GM12878 (cell line): ENCODE data around the gene C19orf73. TPM values are rescaled to one million over a fixed set of nuclear protein-coding genes. Genes with fewer than 3 reads are reported as not detected.

Experiments
- BCL11A ChIP-seq: IDR thresholded peaks from 2 replicates; pipeline ENCODE4 v1.6.1; 2011; ENCODE audit warnings: low read depth, low read length
- CHD1 ChIP-seq: IDR thresholded peaks from 2 replicates; pipeline ENCODE4 v1.6.1; 2012; ENCODE audit warnings: low read depth, low read length, improper control_type of control experiment
- EED ChIP-seq: sonication (generic); IDR thresholded peaks from 2 replicates; pipeline ENCODE4 v1.6.1; 2016; ENCODE audit warnings: antibody characterized with exemption, low read depth
- EZH2 ChIP-seq: IDR thresholded peaks from 2 replicates; pipeline ENCODE4 v1.6.1; 2012; ENCODE audit warnings: low read depth, mild to moderate bottlenecking, control low read depth, inconsistent platforms, low read length, borderline replicate concordance; ENCODE audit not compliant: control insufficient read depth
- GATAD2B ChIP-seq: fragments of 450-650 bp; conservative IDR thresholded peaks from 2 replicates; pipeline ENCODE4 v1.6.1; 2017; ENCODE audit warnings: low read depth, mild to moderate bottlenecking, moderate library complexity
- IKZF1 ChIP-seq: fragments of 450-650 bp; conservative IDR thresholded peaks from 2 replicates; pipeline ENCODE4 v1.6.1; 2017; ENCODE audit warnings: antibody characterized with exemption, mild to moderate bottlenecking
- JUND ChIP-seq: IDR thresholded peaks from 2 replicates; pipeline ENCODE4 v1.6.1; 2012; ENCODE audit warnings: low read depth, mild to moderate bottlenecking, low read length, improper control_type of control experiment, moderate library complexity
- MEF2A ChIP-seq: IDR thresholded peaks from 2 replicates; pipeline ENCODE4 v1.6.1; 2011; ENCODE audit warnings: low read depth, mild to moderate bottlenecking, low read length, moderate library complexity; ENCODE audit not compliant: insufficient read depth
- NFIC ChIP-seq: IDR thresholded peaks from 2 replicates; pipeline ENCODE4 v1.6.1; 2012; ENCODE audit warnings: low read depth, mild to moderate bottlenecking, inconsistent platforms, low read length, moderate library complexity
- PAX8 ChIP-seq: fragments of 450-650 bp; IDR thresholded peaks from 2 replicates; pipeline ENCODE4 v1.6.1; 2017; ENCODE audit warnings: mild to moderate bottlenecking, moderate library complexity
- POU2F2 ChIP-seq: IDR thresholded peaks from 3 replicates; pipeline ENCODE4 v1.6.1; 2011; ENCODE audit warnings: low read depth, mild to moderate bottlenecking, low read length, borderline replicate concordance
- RAD51 ChIP-seq: fragments of 450-650 bp; IDR thresholded peaks from 2 replicates; pipeline ENCODE4 v1.6.1; 2016; ENCODE audit warnings: moderate library complexity, mild to moderate bottlenecking, inconsistent platforms
- SREBF1 ChIP-seq: IDR thresholded peaks from 2 replicates; pipeline ENCODE4 v1.6.1; 2012; ENCODE audit warnings: mild to moderate bottlenecking, low read length
- SUZ12 ChIP-seq: fragments of 200-600 bp; sonication (generic); IDR thresholded peaks from one replicate; pipeline ENCODE4 v1.6.1; 2018; ENCODE audit warnings: antibody characterized with exemption, mild to moderate bottlenecking; ENCODE audit not compliant: unreplicated experiment
- ZNF207 ChIP-seq: fragments of 450-650 bp; IDR thresholded peaks from 2 replicates; pipeline ENCODE4 v1.6.1; 2014; ENCODE audit warnings: antibody characterized with exemption, mild to moderate bottlenecking, borderline replicate concordance
- ZNF384 ChIP-seq: IDR thresholded peaks from 2 replicates; pipeline ENCODE4 v1.6.1; 2012; ENCODE audit warnings: low read depth, mild to moderate bottlenecking, low read length, improper control_type of control experiment, borderline replicate concordance
- polyA plus RNA-seq, 11 experiments: library from polyadenylated mRNA; depleted of rRNA in 4 of 11; unstranded in 6 of 11; stranded (reverse) in 5 of 11; fragments of >200 nt; fragmentation: Nextera tagmentation in 4 of 11; fragmentation: Illumina TruSeq in 1 of 11; extraction: Ambion mirVana in 4 of 11; extraction: Trizol in 1 of 11; gene quantifications; 1 replicate in 1 of 11; 2 replicates in 10 of 11; pipeline versions ENCODE4 v1.2.1 to v1.2.3, GENCODE V29; 2011 to 2016; ENCODE audit warnings: inconsistent platforms in 2 of 11, missing spikeins in 2 of 11, low read depth in 1 of 11
- total RNA-seq, 4 experiments: library from RNA; depleted of rRNA in 3 of 4; stranded (reverse); fragments of >200 nt in 3 of 4; fragmentation: Illumina TruSeq in 1 of 4; extraction: Trizol in 1 of 4; gene quantifications; 2 replicates each; pipeline versions ENCODE4 v1.2.1 to v1.2.3, GENCODE V29; 2013 to 2021
- TF ChIP-seq, protein P1 (sequence below): fragments of 450-650 bp; IDR thresholded peaks from 2 replicates; pipeline ENCODE4 v1.6.1; 2018; ENCODE audit warnings: borderline replicate concordance, mild to moderate bottlenecking; ENCODE audit not compliant: partially characterized antibody
- TF ChIP-seq, protein P2 (sequence below): IDR thresholded peaks from 2 replicates; pipeline ENCODE4 v1.6.1; 2012; ENCODE audit warnings: low read depth, low read length, improper control_type of control experiment
- TF ChIP-seq, protein P3 (sequence below): fragments of 450-650 bp; IDR thresholded peaks from 2 replicates; pipeline ENCODE4 v1.6.1; 2016; ENCODE audit warnings: mild to moderate bottlenecking
- TF ChIP-seq, protein P4 (sequence below): fragments of 450-650 bp; IDR thresholded peaks from 2 replicates; pipeline ENCODE4 v1.6.1; 2017; ENCODE audit warnings: mild to moderate bottlenecking, low read depth, inconsistent platforms; ENCODE audit not compliant: poor library complexity, severe bottlenecking
- TF ChIP-seq, protein P5 (sequence below): fragments of 450-650 bp; IDR thresholded peaks from 2 replicates; pipeline ENCODE4 v1.6.1; 2016; ENCODE audit warnings: mild to moderate bottlenecking

Gene C19orf73
- total and polyA plus RNA-seq, 10 of the 15 experiments (the other 5 are each of a cell fraction or from before 2014, with no cell fraction given): 0.20 to 2.0 (median 0.80) TPM

DNA sequence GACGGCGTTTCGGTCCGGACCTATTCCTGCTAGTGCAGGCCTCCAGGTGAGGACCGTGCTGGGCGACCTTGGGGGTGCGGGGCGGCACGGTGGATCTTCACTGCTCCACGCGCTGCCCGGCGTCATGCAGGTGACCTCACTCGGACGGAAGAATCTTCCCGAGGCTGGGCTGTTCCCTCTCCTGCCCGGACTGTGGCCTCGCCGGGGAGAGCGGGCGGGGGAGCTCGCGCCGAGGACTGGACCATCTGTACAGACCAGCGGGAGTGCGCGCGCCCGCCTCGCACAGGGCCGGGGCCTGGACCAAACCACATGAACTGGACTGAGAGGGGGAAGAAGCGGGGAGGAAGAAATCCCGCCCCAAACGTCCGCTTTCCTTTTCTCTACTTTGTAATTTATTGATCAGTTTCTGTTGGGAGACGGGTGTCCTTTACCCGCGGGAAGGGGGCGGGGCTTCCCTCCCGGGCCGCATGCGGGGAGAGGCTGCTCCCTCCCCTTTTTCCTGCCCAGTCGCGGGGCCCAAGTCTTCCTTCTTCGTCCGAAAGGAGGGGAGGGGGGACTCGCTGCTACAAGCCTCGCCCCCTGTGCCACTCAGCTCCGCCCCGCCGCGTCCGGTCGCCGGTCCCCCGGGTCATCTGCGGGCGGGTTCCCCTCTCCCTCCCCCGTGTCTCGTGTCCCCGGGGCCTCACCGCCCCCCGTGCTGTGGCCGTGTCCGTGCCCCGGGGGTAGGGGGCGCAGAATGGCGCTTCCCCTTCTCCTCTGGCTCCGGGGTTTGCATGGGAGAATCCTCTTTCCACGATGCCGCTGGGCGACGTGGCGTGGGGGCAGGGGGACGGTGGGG, 31.4 kb upstream of the C19orf73 start (continued):
- TF ChIP-seq, protein P1, sequence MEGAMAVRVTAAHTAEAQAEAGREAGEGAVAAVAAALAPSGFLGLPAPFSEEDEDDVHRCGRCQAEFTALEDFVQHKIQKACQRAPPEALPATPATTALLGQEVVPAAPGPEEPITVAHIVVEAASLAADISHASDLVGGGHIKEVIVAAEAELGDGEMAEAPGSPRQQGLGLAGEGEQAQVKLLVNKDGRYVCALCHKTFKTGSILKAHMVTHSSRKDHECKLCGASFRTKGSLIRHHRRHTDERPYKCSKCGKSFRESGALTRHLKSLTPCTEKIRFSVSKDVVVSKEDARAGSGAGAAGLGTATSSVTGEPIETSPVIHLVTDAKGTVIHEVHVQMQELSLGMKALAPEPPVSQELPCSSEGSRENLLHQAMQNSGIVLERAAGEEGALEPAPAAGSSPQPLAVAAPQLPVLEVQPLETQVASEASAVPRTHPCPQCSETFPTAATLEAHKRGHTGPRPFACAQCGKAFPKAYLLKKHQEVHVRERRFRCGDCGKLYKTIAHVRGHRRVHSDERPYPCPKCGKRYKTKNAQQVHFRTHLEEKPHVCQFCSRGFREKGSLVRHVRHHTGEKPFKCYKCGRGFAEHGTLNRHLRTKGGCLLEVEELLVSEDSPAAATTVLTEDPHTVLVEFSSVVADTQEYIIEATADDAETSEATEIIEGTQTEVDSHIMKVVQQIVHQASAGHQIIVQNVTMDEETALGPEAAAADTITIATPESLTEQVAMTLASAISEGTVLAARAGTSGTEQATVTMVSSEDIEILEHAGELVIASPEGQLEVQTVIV: peak; percentile 56
- TF ChIP-seq SREBF1: peak; percentile 92
- TF ChIP-seq IKZF1: peak; percentile 42; the same call in 1 of the 2 replicates
- TF ChIP-seq SUZ12: no peak
- peak; percentile 94 for TF ChIP-seq JUND
- TF ChIP-seq, protein P2, sequence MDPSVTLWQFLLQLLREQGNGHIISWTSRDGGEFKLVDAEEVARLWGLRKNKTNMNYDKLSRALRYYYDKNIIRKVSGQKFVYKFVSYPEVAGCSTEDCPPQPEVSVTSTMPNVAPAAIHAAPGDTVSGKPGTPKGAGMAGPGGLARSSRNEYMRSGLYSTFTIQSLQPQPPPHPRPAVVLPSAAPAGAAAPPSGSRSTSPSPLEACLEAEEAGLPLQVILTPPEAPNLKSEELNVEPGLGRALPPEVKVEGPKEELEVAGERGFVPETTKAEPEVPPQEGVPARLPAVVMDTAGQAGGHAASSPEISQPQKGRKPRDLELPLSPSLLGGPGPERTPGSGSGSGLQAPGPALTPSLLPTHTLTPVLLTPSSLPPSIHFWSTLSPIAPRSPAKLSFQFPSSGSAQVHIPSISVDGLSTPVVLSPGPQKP: no peak
- no peak for TF ChIP-seq EZH2
- TF ChIP-seq, protein P3, sequence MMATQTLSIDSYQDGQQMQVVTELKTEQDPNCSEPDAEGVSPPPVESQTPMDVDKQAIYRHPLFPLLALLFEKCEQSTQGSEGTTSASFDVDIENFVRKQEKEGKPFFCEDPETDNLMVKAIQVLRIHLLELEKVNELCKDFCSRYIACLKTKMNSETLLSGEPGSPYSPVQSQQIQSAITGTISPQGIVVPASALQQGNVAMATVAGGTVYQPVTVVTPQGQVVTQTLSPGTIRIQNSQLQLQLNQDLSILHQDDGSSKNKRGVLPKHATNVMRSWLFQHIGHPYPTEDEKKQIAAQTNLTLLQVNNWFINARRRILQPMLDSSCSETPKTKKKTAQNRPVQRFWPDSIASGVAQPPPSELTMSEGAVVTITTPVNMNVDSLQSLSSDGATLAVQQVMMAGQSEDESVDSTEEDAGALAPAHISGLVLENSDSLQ: peak; percentile 62; the same call in 1 of the 2 replicates
- TF ChIP-seq BCL11A: no peak
- no peak for TF ChIP-seq MEF2A
- peak; percentile 41; the same call in 1 of the 2 replicates for TF ChIP-seq ZNF207
- no peak for TF ChIP-seq PAX8
- TF ChIP-seq CHD1: peak; percentile 96
- TF ChIP-seq RAD51: no peak
- TF ChIP-seq, protein P4, sequence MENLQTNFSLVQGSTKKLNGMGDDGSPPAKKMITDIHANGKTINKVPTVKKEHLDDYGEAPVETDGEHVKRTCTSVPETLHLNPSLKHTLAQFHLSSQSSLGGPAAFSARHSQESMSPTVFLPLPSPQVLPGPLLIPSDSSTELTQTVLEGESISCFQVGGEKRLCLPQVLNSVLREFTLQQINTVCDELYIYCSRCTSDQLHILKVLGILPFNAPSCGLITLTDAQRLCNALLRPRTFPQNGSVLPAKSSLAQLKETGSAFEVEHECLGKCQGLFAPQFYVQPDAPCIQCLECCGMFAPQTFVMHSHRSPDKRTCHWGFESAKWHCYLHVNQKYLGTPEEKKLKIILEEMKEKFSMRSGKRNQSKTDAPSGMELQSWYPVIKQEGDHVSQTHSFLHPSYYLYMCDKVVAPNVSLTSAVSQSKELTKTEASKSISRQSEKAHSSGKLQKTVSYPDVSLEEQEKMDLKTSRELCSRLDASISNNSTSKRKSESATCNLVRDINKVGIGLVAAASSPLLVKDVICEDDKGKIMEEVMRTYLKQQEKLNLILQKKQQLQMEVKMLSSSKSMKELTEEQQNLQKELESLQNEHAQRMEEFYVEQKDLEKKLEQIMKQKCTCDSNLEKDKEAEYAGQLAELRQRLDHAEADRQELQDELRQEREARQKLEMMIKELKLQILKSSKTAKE: peak; percentile 89
- TF ChIP-seq GATAD2B: peak; percentile 34; the same call in 1 of the 2 replicates
- TF ChIP-seq POU2F2: no peak
- 0 out of 2 replicates have a peak, but pooled peaks have one; percentile 12 for TF ChIP-seq EED
- no peak for TF ChIP-seq NFIC
- TF ChIP-seq, protein P5, sequence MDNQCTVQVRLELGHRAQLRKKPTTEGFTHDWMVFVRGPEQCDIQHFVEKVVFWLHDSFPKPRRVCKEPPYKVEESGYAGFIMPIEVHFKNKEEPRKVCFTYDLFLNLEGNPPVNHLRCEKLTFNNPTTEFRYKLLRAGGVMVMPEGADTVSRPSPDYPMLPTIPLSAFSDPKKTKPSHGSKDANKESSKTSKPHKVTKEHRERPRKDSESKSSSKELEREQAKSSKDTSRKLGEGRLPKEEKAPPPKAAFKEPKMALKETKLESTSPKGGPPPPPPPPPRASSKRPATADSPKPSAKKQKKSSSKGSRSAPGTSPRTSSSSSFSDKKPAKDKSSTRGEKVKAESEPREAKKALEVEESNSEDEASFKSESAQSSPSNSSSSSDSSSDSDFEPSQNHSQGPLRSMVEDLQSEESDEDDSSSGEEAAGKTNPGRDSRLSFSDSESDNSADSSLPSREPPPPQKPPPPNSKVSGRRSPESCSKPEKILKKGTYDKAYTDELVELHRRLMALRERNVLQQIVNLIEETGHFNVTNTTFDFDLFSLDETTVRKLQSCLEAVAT: peak; percentile 45; the same call in 1 of the 2 replicates
- no peak for TF ChIP-seq ZNF384
